H9 (cell line): ENCODE measurements around the gene MRPL41. TPM values are rescaled to one million over a fixed set of nuclear protein-coding genes. Genes with fewer than 3 reads are reported as not detected.

Experiments used
- DNase-seq: peaks from one replicate; pipeline ENCODE4 v3.0.0-alpha.2; 2017
- H2AFZ ChIP-seq: one replicate; pipeline ENCODE4 v1.6.1; 2013; ENCODE audit warnings: mild to moderate bottlenecking, low read length, control low read depth, moderate library complexity
- H2AK5ac ChIP-seq: 2 replicates; pipeline ENCODE4 v1.6.1; 2013; ENCODE audit warnings: low read length, control low read depth, mixed read lengths; ENCODE audit not compliant: insufficient read length
- H2BK120ac ChIP-seq: one replicate; pipeline ENCODE4 v1.6.1; 2013; ENCODE audit warnings: low read depth, mild to moderate bottlenecking, low read length, control low read depth, inconsistent platforms; ENCODE audit not compliant: poor library complexity, severe bottlenecking
- H2BK12ac ChIP-seq: 2 replicates; pipeline ENCODE4 v1.6.1; 2013; ENCODE audit warnings: low read length, control low read depth, mixed read lengths, low read depth; ENCODE audit not compliant: insufficient read length
- H2BK15ac ChIP-seq: 2 replicates; pipeline ENCODE4 v1.6.1; 2013; ENCODE audit warnings: low read depth, low read length, control low read depth
- H2BK20ac ChIP-seq: one replicate; pipeline ENCODE4 v1.6.1; 2013; ENCODE audit warnings: low read depth, mild to moderate bottlenecking, low read length, control low read depth, inconsistent platforms; ENCODE audit not compliant: poor library complexity, severe bottlenecking
- H2BK5ac ChIP-seq: 2 replicates; pipeline ENCODE4 v1.6.1; 2013; ENCODE audit warnings: low read length, control low read depth, mixed read lengths; ENCODE audit not compliant: insufficient read length
- H3K14ac ChIP-seq: 2 replicates; pipeline ENCODE4 v1.6.1; 2013; ENCODE audit warnings: low read length, control low read depth; ENCODE audit not compliant: insufficient read depth
- H3K18ac ChIP-seq: 2 replicates; pipeline ENCODE4 v1.6.1; 2013; ENCODE audit warnings: low read depth, mild to moderate bottlenecking, mixed read lengths, low read length, control low read depth; ENCODE audit not compliant: insufficient read length
- H3K23ac ChIP-seq: 2 replicates; pipeline ENCODE4 v1.6.1; 2013; ENCODE audit warnings: low read length, control low read depth, mixed read lengths, low read depth; ENCODE audit not compliant: insufficient read length
- H3K23me2 ChIP-seq: 2 replicates; pipeline ENCODE4 v1.6.1; 2013; ENCODE audit warnings: low read depth, mild to moderate bottlenecking, mixed read lengths, low read length, control low read depth; ENCODE audit not compliant: insufficient read length, poor library complexity, severe bottlenecking
- H3K27ac ChIP-seq: 2 replicates; pipeline ENCODE4 v1.5.1; 2013; ENCODE audit warnings: low read length, control low read depth, mixed read lengths, low read depth; ENCODE audit not compliant: insufficient read length
- H3K27me3 ChIP-seq: 2 replicates; pipeline ENCODE4 v1.6.1; 2013; ENCODE audit warnings: low read length, control low read depth, inconsistent platforms; ENCODE audit not compliant: insufficient read depth
- H3K4ac ChIP-seq: 2 replicates; pipeline ENCODE4 v1.6.1; 2013; ENCODE audit warnings: low read depth, mild to moderate bottlenecking, control low read depth, inconsistent platforms, low read length, moderate library complexity
- H3K4me1 ChIP-seq: 2 replicates; pipeline ENCODE4 v1.6.1; 2013; ENCODE audit warnings: low read length, control low read depth, inconsistent platforms; ENCODE audit not compliant: insufficient read depth
- H3K4me2 ChIP-seq: 2 replicates; pipeline ENCODE4 v1.6.1; 2013; ENCODE audit warnings: low read length, control low read depth, mixed read lengths; ENCODE audit not compliant: insufficient read length, insufficient read depth
- H3K56ac ChIP-seq: 2 replicates; pipeline ENCODE4 v1.6.1; 2013; ENCODE audit warnings: low read depth, mild to moderate bottlenecking, mixed read lengths, low read length, control low read depth; ENCODE audit not compliant: insufficient read length
- H3K79me1 ChIP-seq: 2 replicates; pipeline ENCODE4 v1.6.1; 2013; ENCODE audit warnings: low read depth, mild to moderate bottlenecking, moderate library complexity, low read length, control low read depth, inconsistent platforms; ENCODE audit not compliant: insufficient read depth, poor library complexity, severe bottlenecking
- H3K79me2 ChIP-seq: 2 replicates; pipeline ENCODE4 v1.6.1; 2013; ENCODE audit warnings: low read length, control low read depth, inconsistent platforms; ENCODE audit not compliant: insufficient read depth
- H3K9ac ChIP-seq: 2 replicates; pipeline ENCODE4 v1.6.1; 2013; ENCODE audit warnings: low read length, control low read depth, mixed read lengths; ENCODE audit not compliant: insufficient read length; ENCODE audit errors: extremely low read depth
- H3K9me3 ChIP-seq: one replicate; pipeline ENCODE4 v1.6.1; 2013; ENCODE audit warnings: low read depth, low read length, inconsistent platforms; ENCODE audit not compliant: control insufficient read depth
- H3T11ph ChIP-seq: one replicate; pipeline ENCODE4 v1.6.1; 2013; ENCODE audit warnings: mild to moderate bottlenecking, low read length, control low read depth, inconsistent platforms
- H4K20me1 ChIP-seq: one replicate; pipeline ENCODE4 v1.6.1; 2013; ENCODE audit not compliant: control insufficient read depth, insufficient read length, insufficient read depth
- H4K5ac ChIP-seq: 2 replicates; pipeline ENCODE4 v1.6.1; 2013; ENCODE audit warnings: low read depth, mild to moderate bottlenecking, mixed read lengths, low read length, control low read depth; ENCODE audit not compliant: insufficient read length
- H4K8ac ChIP-seq: replicated peaks from 2 replicates; pipeline ENCODE4 v1.6.1; 2013; ENCODE audit warnings: low read length, control low read depth, mixed read lengths, low read depth; ENCODE audit not compliant: insufficient read length
- H4K91ac ChIP-seq: 2 replicates; pipeline ENCODE4 v1.6.1; 2013; ENCODE audit warnings: low read depth, mild to moderate bottlenecking, moderate library complexity, mixed read lengths, low read length, control low read depth; ENCODE audit not compliant: insufficient read length
- H3K27ac Mint-ChIP-seq, 3 experiments: 2 replicates in 2 of 3; 3 replicates in 1 of 3; pipeline ENCODE4 v1.8.0; 2020 to 2021; ENCODE audit warnings: mixed read lengths in 3 of 3, mild to moderate bottlenecking in 1 of 3, moderate library complexity in 1 of 3
- H3K27me3 Mint-ChIP-seq: 2 replicates; pipeline ENCODE4 v1.8.0; 2021; ENCODE audit warnings: low read depth, mild to moderate bottlenecking, moderate library complexity, mixed read lengths
- H3K36me3 Mint-ChIP-seq, 3 experiments: 2 replicates in 2 of 3; 3 replicates in 1 of 3; pipeline ENCODE4 v1.8.0; 2020 to 2021; ENCODE audit warnings: low read depth in 3 of 3, mixed read lengths in 3 of 3; ENCODE audit not compliant: insufficient read depth in 1 of 3
- H3K4me1 Mint-ChIP-seq, 2 experiments: 2 replicates each; pipeline ENCODE4 v1.8.0; 2020; ENCODE audit warnings: mixed read lengths in 2 of 2
- H3K4me3 Mint-ChIP-seq, 2 experiments: 2 replicates in 1 of 2; 3 replicates in 1 of 2; pipeline ENCODE4 v1.8.0; 2020 to 2021; ENCODE audit warnings: mild to moderate bottlenecking in 2 of 2, mixed read lengths in 2 of 2, moderate library complexity in 1 of 2
- H3K9me3 Mint-ChIP-seq, 2 experiments: 2 replicates in 1 of 2; 3 replicates in 1 of 2; pipeline ENCODE4 v1.8.0; 2020; ENCODE audit warnings: mild to moderate bottlenecking in 2 of 2, mixed read lengths in 2 of 2, moderate library complexity in 1 of 2
- WGBS: extraction: QIAGEN DNeasy Blood & Tissue Kit; methylation state at CpG from one replicate; pipeline ENCODE4 v1.1.7; 2013; ENCODE audit warnings: missing lambda C conversion rate, low lambda C conversion rate, mixed read lengths; ENCODE audit not compliant: insufficient read length; ENCODE audit errors: extremely low coverage; 5-methylcytosine and 5-hydroxymethylcytosine counted together
- total RNA-seq: library from RNA; stranded (reverse); gene quantifications from 2 replicates; pipeline ENCODE4 v1.2.1, GENCODE V29; 2021
- TF ChIP-seq, protein P1 (sequence below): fragments of 200-600 bp; sonication (generic); conservative IDR thresholded peaks from 3 replicates; pipeline ENCODE4 v1.8.0; 2021; ENCODE audit warnings: antibody characterized with exemption, mild to moderate bottlenecking

The MRPL41 gene
- total RNA-seq, 1 experiment from 2014 or later, result 52.2 TPM

DNA sequence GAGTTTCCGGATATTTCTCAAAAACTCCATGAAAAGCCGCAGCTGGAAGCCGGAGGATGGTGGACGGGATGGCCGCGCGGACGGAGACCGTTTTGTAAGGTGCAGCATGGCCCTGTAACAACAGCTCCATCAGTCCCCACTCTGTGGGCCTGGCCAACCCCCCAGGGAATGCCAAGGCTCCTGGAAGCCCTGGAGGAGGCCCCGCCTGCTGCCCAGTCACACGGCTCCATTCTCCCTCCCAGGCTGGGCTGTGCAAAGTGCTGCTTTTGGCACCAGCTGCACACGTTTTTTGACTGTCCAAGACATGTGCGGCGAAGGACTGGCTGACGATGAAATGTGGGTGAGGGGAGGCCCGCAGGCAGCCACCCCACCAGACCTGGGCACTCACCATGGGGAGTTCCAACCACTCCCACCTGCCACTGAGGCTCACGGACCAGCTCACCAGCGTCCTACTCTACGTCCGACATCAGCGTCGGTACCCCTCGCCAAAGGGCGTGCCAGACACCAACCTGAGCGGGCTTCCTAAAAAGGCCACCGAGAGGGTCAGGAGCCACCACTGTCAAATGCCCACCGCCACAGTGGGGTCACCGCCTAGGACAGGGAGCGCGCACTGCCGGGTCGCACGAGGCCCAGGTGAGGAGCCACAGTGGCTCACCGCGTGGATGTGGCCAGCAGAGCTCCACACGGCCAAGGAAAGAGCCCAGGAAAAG, 28.8 kb upstream of the MRPL41 start:
- Histone ChIP-seq H3K23me2 (no peaks in the 10 kb centered on the region), H3K27ac (no peak overlapping the region), H3K9ac (no peak overlapping the region), H2BK12ac (no peak overlapping the region), H4K8ac (no peak overlapping the region), H3K23ac (no peak overlapping the region), H3K4me1 (no peaks in the 10 kb centered on the region), H4K5ac (no peak overlapping the region), H3K27me3 (no peaks in the 10 kb centered on the region), H3K4ac (no peak overlapping the region), H3T11ph (no peak overlapping the region), H2BK15ac (no peak overlapping the region), H3K79me1 (no peaks in the 10 kb centered on the region), H4K20me1 (no peaks in the 10 kb centered on the region), H3K56ac (no peak overlapping the region), H3K14ac (no peak overlapping the region), H2BK120ac (no peak overlapping the region), H3K18ac (no peak overlapping the region), H3K4me2 (no peak overlapping the region), H3K79me2 (no peaks in the 10 kb centered on the region), H3K9me3 (no peaks in the 10 kb centered on the region), H2BK20ac (no peak overlapping the region), H2AFZ (no peak overlapping the region), H4K91ac (no peak overlapping the region), H2AK5ac (no peak overlapping the region), H2BK5ac (no peak overlapping the region)
- no CpG with 5 or more reads among the region's 36 CpGs for WGBS
- H3K27me3 Mint-ChIP-seq, result no peaks in the 10 kb centered on the region; the same call in 1 of the 2 replicates
- peak overlapping the region in 1 of 3 experiments; percentile 52; a peak in 1 of 7 replicates for H3K27ac Mint-ChIP-seq
- no peaks in the 10 kb centered on the region for H3K36me3 Mint-ChIP-seq
- peaks cover 0 to 9% of the 10 kb centered on the region in 2 experiments; a peak in 3 of 5 replicates for H3K9me3 Mint-ChIP-seq
- TF ChIP-seq, protein P1, sequence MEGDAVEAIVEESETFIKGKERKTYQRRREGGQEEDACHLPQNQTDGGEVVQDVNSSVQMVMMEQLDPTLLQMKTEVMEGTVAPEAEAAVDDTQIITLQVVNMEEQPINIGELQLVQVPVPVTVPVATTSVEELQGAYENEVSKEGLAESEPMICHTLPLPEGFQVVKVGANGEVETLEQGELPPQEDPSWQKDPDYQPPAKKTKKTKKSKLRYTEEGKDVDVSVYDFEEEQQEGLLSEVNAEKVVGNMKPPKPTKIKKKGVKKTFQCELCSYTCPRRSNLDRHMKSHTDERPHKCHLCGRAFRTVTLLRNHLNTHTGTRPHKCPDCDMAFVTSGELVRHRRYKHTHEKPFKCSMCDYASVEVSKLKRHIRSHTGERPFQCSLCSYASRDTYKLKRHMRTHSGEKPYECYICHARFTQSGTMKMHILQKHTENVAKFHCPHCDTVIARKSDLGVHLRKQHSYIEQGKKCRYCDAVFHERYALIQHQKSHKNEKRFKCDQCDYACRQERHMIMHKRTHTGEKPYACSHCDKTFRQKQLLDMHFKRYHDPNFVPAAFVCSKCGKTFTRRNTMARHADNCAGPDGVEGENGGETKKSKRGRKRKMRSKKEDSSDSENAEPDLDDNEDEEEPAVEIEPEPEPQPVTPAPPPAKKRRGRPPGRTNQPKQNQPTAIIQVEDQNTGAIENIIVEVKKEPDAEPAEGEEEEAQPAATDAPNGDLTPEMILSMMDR, result no peak
- DNase-seq, result no peak
- no peak overlapping the region for H3K4me3 Mint-ChIP-seq
- H3K4me1 Mint-ChIP-seq, result no peaks in the 10 kb centered on the region; a peak in 1 of 4 replicates
